Measurements from ENCODE around the gene MORC4.

DNA sequence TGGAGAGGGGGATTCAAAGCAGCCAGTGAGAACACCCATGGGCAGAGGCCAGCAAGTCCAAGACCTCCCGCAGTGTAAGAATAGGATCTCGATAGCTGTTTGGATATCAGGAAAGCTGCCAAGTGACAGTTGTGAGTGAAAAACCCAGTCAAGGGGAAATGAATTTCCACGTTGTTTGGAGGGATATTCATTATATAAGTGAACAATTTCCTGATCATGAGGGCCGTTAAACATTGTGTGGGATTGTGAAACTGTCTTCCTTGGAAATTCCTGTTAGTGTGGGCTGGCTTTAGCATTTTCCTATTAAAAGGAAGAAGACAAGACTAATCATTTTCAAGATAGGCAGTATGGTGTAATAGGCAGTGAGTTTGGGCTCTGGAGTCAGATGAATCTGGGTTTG, 64.8 kb downstream of the MORC4 start:
- no peak for TF ChIP-seq CTCF (IDR thresholded peaks at IDR 0.05)
- TF ChIP-seq POLR2A (IDR thresholded peaks at IDR 0.05) = no peak

Data from heart left ventricle (tissue), 13 donors.